Activated B cell treated with CpG ODN at 0.5 μM for 24 hours (primary cell): ENCODE results near the gene SYNGAP1. TPM values are rescaled to one million over a fixed set of nuclear protein-coding genes. Genes with fewer than 3 reads are reported as not detected.

ENCODE experiments used
- ATAC-seq: fragments of 200-7000 bp; cut with Tn5 transposase; one replicate; pipeline ENCODE4 v1.10.0; 2021; ENCODE audit warnings: low read depth, mild to moderate bottlenecking, moderate library complexity
- CTCF ChIA-PET: fragments of 350-600 bp; sonication (Branson Sonifier 250); formaldehyde crosslinking; loops from one replicate; lab custom pipeline; 2021; ENCODE audit warnings: antibody characterized with exemption; lab: Charles Lee
- POLR2A ChIA-PET: fragments of 350-600 bp; sonication (Branson Sonifier 250); formaldehyde crosslinking; loops from one replicate; lab custom pipeline; 2021; ENCODE audit warnings: antibody characterized with exemption; lab: Charles Lee
- DNase-seq: peaks from one replicate; pipeline ENCODE4 v3.0.0; 2022
- H3K27ac Mint-ChIP-seq: one replicate; pipeline ENCODE4 v1.8.0; 2020; ENCODE audit warnings: mixed read lengths
- H3K27me3 Mint-ChIP-seq: one replicate; pipeline ENCODE4 v1.8.0; 2021; ENCODE audit warnings: mixed read lengths
- H3K36me3 Mint-ChIP-seq: one replicate; pipeline ENCODE4 v1.8.0; 2021; ENCODE audit warnings: low read depth, mixed read lengths
- H3K4me1 Mint-ChIP-seq: one replicate; pipeline ENCODE4 v1.8.0; 2021; ENCODE audit warnings: mixed read lengths
- H3K4me3 Mint-ChIP-seq: one replicate; pipeline ENCODE4 v1.8.0; 2020; ENCODE audit warnings: mild to moderate bottlenecking, mixed read lengths
- H3K9me3 Mint-ChIP-seq: one replicate; pipeline ENCODE4 v1.8.0; 2020; ENCODE audit warnings: mixed read lengths
- intact Hi-C: fragments of 100-400 bp; cut with micrococcal nuclease; formaldehyde crosslinking; loops from one replicate; pipeline ENCODE4 v1.15.1; 2024
- total RNA-seq: library from RNA; stranded (reverse); gene quantifications from 2 replicates; pipeline ENCODE4 v1.2.3, GENCODE V29; 2022
- TF ChIP-seq, protein P1 (sequence below): fragments of 200-600 bp; IDR thresholded peaks from one replicate; pipeline ENCODE4 v1.8.0; 2022; ENCODE audit warnings: antibody characterized with exemption, mild to moderate bottlenecking

Gene SYNGAP1
- total RNA-seq, 1 donor from 2014 or later: 25.4 TPM

DNA sequence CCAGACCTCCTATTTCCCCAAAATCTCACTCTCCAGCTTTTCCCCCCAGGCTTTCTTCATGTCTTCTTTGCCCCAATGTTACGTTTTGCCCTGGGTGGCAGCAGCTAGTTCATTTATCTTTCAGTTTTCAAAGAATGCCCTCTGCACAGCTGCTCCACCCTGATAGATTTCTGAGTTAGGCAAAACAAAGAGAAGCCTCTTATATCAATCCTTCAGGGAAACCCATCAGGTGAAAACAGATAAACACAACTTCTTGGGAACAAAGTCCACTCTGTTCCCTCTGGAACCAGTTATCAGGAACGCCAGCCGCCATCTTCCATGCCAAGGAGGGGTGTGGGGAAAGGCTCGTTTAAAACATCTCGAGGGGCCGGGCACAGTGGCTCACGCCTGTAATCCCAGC lies 68.5 kb downstream of the SYNGAP1 start:
- peaks cover 3% of the 10 kb centered on the region for H3K27me3 Mint-ChIP-seq
- ATAC-seq (no peak), DNase-seq (no peak)
- no peak overlapping the region for H3K4me3 Mint-ChIP-seq
- peaks cover 4% of the 10 kb centered on the region for H3K4me1 Mint-ChIP-seq
- ChIA-PET POLR2A (no interaction called here), CTCF (no interaction called here)
- intact Hi-C loops: no loop called here
- TF ChIP-seq, protein P1, sequence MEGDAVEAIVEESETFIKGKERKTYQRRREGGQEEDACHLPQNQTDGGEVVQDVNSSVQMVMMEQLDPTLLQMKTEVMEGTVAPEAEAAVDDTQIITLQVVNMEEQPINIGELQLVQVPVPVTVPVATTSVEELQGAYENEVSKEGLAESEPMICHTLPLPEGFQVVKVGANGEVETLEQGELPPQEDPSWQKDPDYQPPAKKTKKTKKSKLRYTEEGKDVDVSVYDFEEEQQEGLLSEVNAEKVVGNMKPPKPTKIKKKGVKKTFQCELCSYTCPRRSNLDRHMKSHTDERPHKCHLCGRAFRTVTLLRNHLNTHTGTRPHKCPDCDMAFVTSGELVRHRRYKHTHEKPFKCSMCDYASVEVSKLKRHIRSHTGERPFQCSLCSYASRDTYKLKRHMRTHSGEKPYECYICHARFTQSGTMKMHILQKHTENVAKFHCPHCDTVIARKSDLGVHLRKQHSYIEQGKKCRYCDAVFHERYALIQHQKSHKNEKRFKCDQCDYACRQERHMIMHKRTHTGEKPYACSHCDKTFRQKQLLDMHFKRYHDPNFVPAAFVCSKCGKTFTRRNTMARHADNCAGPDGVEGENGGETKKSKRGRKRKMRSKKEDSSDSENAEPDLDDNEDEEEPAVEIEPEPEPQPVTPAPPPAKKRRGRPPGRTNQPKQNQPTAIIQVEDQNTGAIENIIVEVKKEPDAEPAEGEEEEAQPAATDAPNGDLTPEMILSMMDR: no peak
- no peak overlapping the region for H3K27ac Mint-ChIP-seq
- no peaks in the 10 kb centered on the region for H3K9me3 Mint-ChIP-seq
- no peaks in the 10 kb centered on the region for H3K36me3 Mint-ChIP-seq

DNA sequence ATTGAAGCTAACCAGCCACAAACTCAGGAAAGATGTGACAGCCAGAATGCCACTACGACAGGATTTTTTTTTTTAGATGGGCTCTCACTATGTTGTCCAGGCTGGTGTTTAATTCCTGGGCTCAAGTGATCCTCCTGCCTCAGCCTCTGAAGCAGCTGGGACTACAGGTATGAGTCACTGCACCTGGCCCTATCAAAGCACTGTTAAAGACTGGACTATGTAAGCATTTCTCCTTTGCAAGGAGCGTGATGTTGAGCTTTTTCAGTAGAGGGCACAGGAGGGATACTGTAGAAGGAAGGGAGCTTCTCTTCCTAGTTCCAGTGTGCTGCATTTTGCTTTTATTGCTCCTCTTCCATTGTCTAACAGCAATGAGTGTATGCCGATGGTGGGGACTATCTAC lies 70.3 kb downstream of the SYNGAP1 start:
- ChIA-PET POLR2A (no interaction called here), CTCF (no interaction called here)
- peaks cover 4% of the 10 kb centered on the region for H3K4me1 Mint-ChIP-seq
- H3K9me3 Mint-ChIP-seq: no peaks in the 10 kb centered on the region
- no peak for DNase-seq
- no peak for ATAC-seq
- TF ChIP-seq, protein P1: no peak
- H3K4me3 Mint-ChIP-seq: no peak overlapping the region
- peaks cover 3% of the 10 kb centered on the region for H3K27me3 Mint-ChIP-seq
- no peak overlapping the region for H3K27ac Mint-ChIP-seq
- intact Hi-C loops: loop anchor here (2.0 kb wide), 1 partner anchor 99 kb away; the partner anchor contains the start of gene KIFC1
- no peaks in the 10 kb centered on the region for H3K36me3 Mint-ChIP-seq

DNA sequence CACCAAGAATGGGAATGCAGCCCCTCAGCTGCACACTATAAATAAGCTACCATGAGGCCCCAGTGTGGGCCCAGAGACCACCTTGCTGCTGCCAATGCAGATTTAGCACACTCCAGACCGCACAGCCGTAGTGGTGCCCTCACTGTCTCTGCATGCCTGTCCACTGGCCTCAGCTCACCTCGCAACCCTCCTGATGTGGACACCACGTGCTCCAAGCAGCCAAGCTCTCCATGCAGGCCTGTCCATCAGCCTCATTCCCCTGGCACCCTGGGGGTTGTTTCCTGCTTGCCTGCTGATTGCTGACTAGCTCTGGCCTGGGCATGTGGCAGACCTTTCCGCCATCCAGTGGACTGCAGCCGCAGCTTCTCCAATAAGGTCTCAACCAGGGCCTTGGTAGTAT lies 70.8 kb downstream of the SYNGAP1 start:
- DNase-seq (no peak), ATAC-seq (no peak)
- no peak overlapping the region for H3K27ac Mint-ChIP-seq
- H3K4me1 Mint-ChIP-seq: peaks cover 4% of the 10 kb centered on the region
- POLR2A ChIA-PET: no interaction called here
- CTCF ChIA-PET: no interaction called here
- intact Hi-C loops: loop anchor here (2.0 kb wide), 1 partner anchor 100 kb away; the partner anchor contains the start of gene KIFC1
- no peaks in the 10 kb centered on the region for H3K36me3 Mint-ChIP-seq
- H3K9me3 Mint-ChIP-seq: no peaks in the 10 kb centered on the region
- no peak overlapping the region for H3K4me3 Mint-ChIP-seq
- TF ChIP-seq, protein P1: no peak
- peaks cover 3% of the 10 kb centered on the region for H3K27me3 Mint-ChIP-seq

DNA sequence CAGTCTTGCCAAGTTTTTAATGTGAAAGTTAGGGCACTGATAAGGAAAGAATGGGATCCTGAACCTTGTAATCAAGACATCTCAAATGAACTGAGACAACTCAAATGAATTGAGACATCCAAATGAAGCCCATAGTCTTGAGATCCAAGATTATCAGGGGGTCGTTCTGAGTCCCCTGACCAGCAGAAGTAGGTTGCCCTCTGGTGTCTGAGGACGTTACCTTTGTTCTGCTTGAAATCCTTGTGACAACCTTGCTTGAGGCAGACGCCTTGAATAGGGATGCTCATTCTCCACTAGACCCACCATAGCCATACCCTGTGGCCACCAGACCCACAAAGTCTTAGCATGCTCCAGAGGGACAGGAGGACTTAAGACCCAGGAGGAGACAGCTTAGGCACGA lies 72.2 kb downstream of the SYNGAP1 start:
- Mint-ChIP-seq H3K27me3 (peaks cover 3% of the 10 kb centered on the region), H3K4me1 (peaks cover 4% of the 10 kb centered on the region), H3K27ac (no peak overlapping the region), H3K4me3 (no peak overlapping the region), H3K36me3 (no peaks in the 10 kb centered on the region), H3K9me3 (no peaks in the 10 kb centered on the region)
- DNase-seq (no peak), ATAC-seq (no peak)
- POLR2A ChIA-PET: no interaction called here
- CTCF ChIA-PET: no interaction called here
- TF ChIP-seq, protein P1: no peak
- intact Hi-C loops: no loop called here

DNA sequence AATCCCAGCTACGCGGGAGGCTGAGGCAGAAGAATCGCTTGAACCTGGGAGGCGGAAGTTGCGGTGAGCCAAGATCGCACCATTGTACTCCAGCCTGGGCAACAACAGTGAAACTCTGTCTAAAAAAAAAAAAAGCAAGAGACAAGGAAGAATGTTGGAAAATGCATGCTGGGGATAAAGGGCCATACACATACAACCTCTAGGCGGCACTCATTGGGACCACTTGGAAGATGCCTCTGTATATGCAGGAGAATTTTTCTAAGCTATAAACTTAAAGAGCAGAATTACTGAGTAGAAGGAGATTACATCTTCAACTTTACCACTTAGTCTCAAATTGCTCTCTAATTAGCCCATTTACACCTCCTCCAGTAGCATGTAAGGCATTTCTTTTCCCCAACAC lies 77.3 kb downstream of the SYNGAP1 start:
- Mint-ChIP-seq H3K4me1 (peaks cover 1% of the 10 kb centered on the region), H3K36me3 (no peaks in the 10 kb centered on the region), H3K27me3 (peaks cover 1% of the 10 kb centered on the region), H3K4me3 (no peak overlapping the region), H3K27ac (no peak overlapping the region), H3K9me3 (no peaks in the 10 kb centered on the region)
- no peak for DNase-seq
- ATAC-seq: no peak
- TF ChIP-seq, protein P1: no peak
- CTCF ChIA-PET: no interaction called here
- POLR2A ChIA-PET: no interaction called here
- intact Hi-C loops: no loop called here
